H1 (cell line): ENCODE results near the gene CPPED1. TPM values are rescaled to one million over a fixed set of nuclear protein-coding genes. Genes with fewer than 3 reads are reported as not detected.

ENCODE experiments used
- CTCF ChIA-PET: fragments of 300-600 bp; sonication (Branson Sonifier 250); formaldehyde crosslinking; loops from one replicate; lab custom pipeline; 2021; ENCODE audit not compliant: partially characterized antibody; lab: Charles Lee
- POLR2A ChIA-PET: fragments of 300-600 bp; sonication (Branson Sonifier 250); formaldehyde crosslinking; loops from one replicate; lab custom pipeline; 2021; ENCODE audit warnings: inconsistent platforms; ENCODE audit not compliant: partially characterized antibody; lab: Charles Lee
- DNase-seq, 2 experiments: peaks; one replicate each; pipeline versions ENCODE4 v3.0.0 to v3.0.0-alpha.2; 2010 to 2022; ENCODE audit warnings: low spot score in 2 of 2, low read depth in 1 of 2, mixed read lengths in 1 of 2
- FAIRE-seq: peaks from 2 replicates; lab custom pipeline; 2011; peaks lifted over from hg19 to GRCh38; lab: Jason Lieb, UNC
- H2AFZ ChIP-seq: 2 replicates; pipeline ENCODE4 v1.8.1; 2012; ENCODE audit warnings: low read length, inconsistent platforms
- H2AK5ac ChIP-seq: 2 replicates; pipeline ENCODE4 v1.6.1; 2013; ENCODE audit warnings: low read depth, low read length
- H2BK120ac ChIP-seq: replicated peaks from 2 replicates; pipeline ENCODE3; 2013; ENCODE audit warnings: low read depth, low read length, inconsistent platforms
- H2BK12ac ChIP-seq: 2 replicates; pipeline ENCODE4 v1.6.1; 2013; ENCODE audit warnings: low read depth, low read length
- H2BK15ac ChIP-seq: 2 replicates; pipeline ENCODE4 v1.6.1; 2013; ENCODE audit warnings: low read length
- H2BK20ac ChIP-seq: 2 replicates; pipeline ENCODE4 v1.6.1; 2013; ENCODE audit warnings: low read length
- H2BK5ac ChIP-seq: 2 replicates; pipeline ENCODE4 v1.6.1; 2013; ENCODE audit warnings: low read depth, low read length
- H3K14ac ChIP-seq: 2 replicates; pipeline ENCODE4 v1.6.1; 2013; ENCODE audit warnings: inconsistent platforms; ENCODE audit not compliant: insufficient read length
- H3K18ac ChIP-seq: 2 replicates; pipeline ENCODE4 v1.6.1; 2013; ENCODE audit warnings: low read length; ENCODE audit errors: extremely low read depth
- H3K23ac ChIP-seq: 2 replicates; pipeline ENCODE4 v1.6.1; 2013; ENCODE audit warnings: inconsistent platforms; ENCODE audit not compliant: insufficient read length
- H3K23me2 ChIP-seq: 2 replicates; pipeline ENCODE4 v1.6.1; 2013; ENCODE audit warnings: low read depth, low read length
- H3K27ac ChIP-seq: 2 replicates; pipeline ENCODE4 v1.6.1; 2011; ENCODE audit warnings: low read depth, low read length, inconsistent platforms
- H3K27me3 ChIP-seq, 4 experiments: replicated peaks in 1 of 4; 1 replicate in 1 of 4; 2 replicates in 3 of 4; pipeline versions ENCODE4 v1.6.1 to v1.8.1; 2011 to 2013; ENCODE audit warnings: low read length in 3 of 4, mild to moderate bottlenecking in 3 of 4, inconsistent platforms in 2 of 4, mixed read lengths in 2 of 4, moderate library complexity in 1 of 4; ENCODE audit not compliant: control insufficient read depth in 3 of 4, insufficient read depth in 3 of 4; ENCODE audit errors: extremely low read depth in 1 of 4
- H3K36me3 ChIP-seq, 4 experiments: 2 replicates each; pipeline versions ENCODE4 v1.6.1 to v1.8.1; 2011 to 2013; ENCODE audit warnings: mild to moderate bottlenecking in 4 of 4, low read length in 3 of 4, moderate library complexity in 2 of 4, control low read depth in 1 of 4, inconsistent platforms in 1 of 4; ENCODE audit not compliant: insufficient read depth in 4 of 4, control insufficient read depth in 2 of 4
- H3K4ac ChIP-seq: replicated peaks from 2 replicates; pipeline ENCODE3; 2013; ENCODE audit warnings: low read length, low read depth, mixed read lengths, inconsistent platforms; ENCODE audit not compliant: insufficient read length
- H3K4me1 ChIP-seq, 4 experiments: replicated peaks in 1 of 4; 1 replicate in 1 of 4; 2 replicates in 3 of 4; pipeline versions ENCODE4 v1.6.1 to v1.8.1; 2011 to 2013; ENCODE audit warnings: low read length in 3 of 4, inconsistent platforms in 2 of 4, mixed read lengths in 1 of 4; ENCODE audit not compliant: insufficient read depth in 4 of 4, control insufficient read depth in 3 of 4
- H3K4me2 ChIP-seq, 2 experiments: 2 replicates each; pipeline versions ENCODE4 v1.6.1 to v1.8.1; 2011 to 2013; ENCODE audit warnings: low read depth in 2 of 2, low read length in 2 of 2, control low read depth in 1 of 2, inconsistent platforms in 1 of 2, mild to moderate bottlenecking in 1 of 2; ENCODE audit not compliant: insufficient read depth in 1 of 2
- H3K4me3 ChIP-seq, 4 experiments: fragments of 200-600, 300-600 bp in 1 of 4; sonication (generic), shearing (Covaris generic), sonication (Bioruptor Twin) in 1 of 4; 2 replicates each; pipeline versions ENCODE4 v1.5.1 to v1.8.1; 2011 to 2016; ENCODE audit warnings: low read length in 4 of 4, low read depth in 3 of 4, control low read depth in 2 of 4, inconsistent platforms in 2 of 4, mild to moderate bottlenecking in 2 of 4, mixed read lengths in 1 of 4, moderate library complexity in 1 of 4; ENCODE audit not compliant: insufficient read depth in 2 of 4; ENCODE audit errors: extremely low read depth in 1 of 4
- H3K56ac ChIP-seq: replicated peaks from 2 replicates; pipeline ENCODE3; 2013; ENCODE audit warnings: low read depth, mild to moderate bottlenecking, mixed read lengths, low read length, inconsistent platforms; ENCODE audit not compliant: insufficient read length
- H3K79me1 ChIP-seq: 2 replicates; pipeline ENCODE4 v1.6.1; 2013; ENCODE audit warnings: low read depth, low read length, control low read depth
- H3K79me2 ChIP-seq, 2 experiments: 2 replicates each; pipeline versions ENCODE4 v1.6.1 to v1.8.1; 2012 to 2013; ENCODE audit warnings: low read length in 2 of 2, mild to moderate bottlenecking in 2 of 2, inconsistent platforms in 1 of 2; ENCODE audit not compliant: insufficient read depth in 2 of 2, control insufficient read depth in 1 of 2
- H3K9ac ChIP-seq, 4 experiments: replicated peaks in 1 of 4; 1 replicate in 1 of 4; 2 replicates in 3 of 4; pipeline versions ENCODE4 v1.6.1 to v1.8.1; 2011 to 2013; ENCODE audit warnings: low read depth in 3 of 4, low read length in 3 of 4, control low read depth in 2 of 4, mild to moderate bottlenecking in 2 of 4, moderate library complexity in 2 of 4, inconsistent platforms in 1 of 4; ENCODE audit errors: extremely low read depth in 1 of 4
- H3K9me3 ChIP-seq, 2 experiments: 2 replicates each; pipeline versions ENCODE4 v1.6.1 to v1.8.1; 2012 to 2013; ENCODE audit warnings: mild to moderate bottlenecking in 2 of 2, moderate library complexity in 2 of 2, control low read depth in 1 of 2, inconsistent platforms in 1 of 2, low read depth in 1 of 2, low read length in 1 of 2, mixed read lengths in 1 of 2; ENCODE audit not compliant: insufficient read depth in 2 of 2
- H4K20me1 ChIP-seq, 2 experiments: replicated peaks in 1 of 2; 2 replicates each; pipeline versions ENCODE3 to v1.8.1; 2011 to 2013; ENCODE audit warnings: inconsistent platforms in 2 of 2, low read length in 2 of 2, mild to moderate bottlenecking in 1 of 2; ENCODE audit not compliant: insufficient read depth in 2 of 2, control insufficient read depth in 1 of 2
- H4K5ac ChIP-seq: 2 replicates; pipeline ENCODE4 v1.6.1; 2013; ENCODE audit warnings: low read length, low read depth, mixed read lengths, inconsistent platforms; ENCODE audit not compliant: insufficient read length
- H4K8ac ChIP-seq: 2 replicates; pipeline ENCODE4 v1.8.0; 2013; ENCODE audit warnings: mild to moderate bottlenecking, moderate library complexity, low read length, inconsistent platforms; ENCODE audit not compliant: insufficient read depth; ENCODE audit errors: extremely low read depth
- H4K91ac ChIP-seq: replicated peaks from 2 replicates; pipeline ENCODE3; 2013; ENCODE audit warnings: low read length, mixed read lengths, inconsistent platforms; ENCODE audit not compliant: insufficient read length
- ASH2L ChIP-seq: fragments of 200-600, 300-600 bp; sonication (generic); IDR thresholded peaks from one replicate; pipeline ENCODE4 v1.7.1; 2017; ENCODE audit warnings: low read length
- BRCA1 ChIP-seq: IDR thresholded peaks from 2 replicates; pipeline ENCODE4 v1.6.1; 2012; ENCODE audit warnings: low read depth, low read length, improper control_type of control experiment
- E2F6 ChIP-seq: IDR thresholded peaks from 2 replicates; pipeline ENCODE4 v1.6.1; 2012; ENCODE audit warnings: inconsistent platforms
- FOSL1 ChIP-seq: IDR thresholded peaks from 2 replicates; pipeline ENCODE4 v1.6.1; 2011; ENCODE audit warnings: mild to moderate bottlenecking, low read depth, low read length, moderate library complexity; ENCODE audit not compliant: insufficient read depth
- GTF2F1 ChIP-seq: IDR thresholded peaks from 2 replicates; pipeline ENCODE4 v1.6.1; 2012; ENCODE audit warnings: low read depth, low read length, improper control_type of control experiment, borderline replicate concordance
- RBBP5 ChIP-seq: IDR thresholded peaks from 2 replicates; pipeline ENCODE4 v1.7.1; 2012; ENCODE audit warnings: low read depth, mild to moderate bottlenecking, inconsistent platforms, low read length, moderate library complexity, borderline replicate concordance
- SP1 ChIP-seq: IDR thresholded peaks from 2 replicates; pipeline ENCODE4 v1.6.1; 2011; ENCODE audit warnings: low read depth, low read length
- TCF12 ChIP-seq: IDR thresholded peaks from 2 replicates; pipeline ENCODE4 v1.6.1; 2011; ENCODE audit warnings: low read depth, mild to moderate bottlenecking, low read length
- YY1 ChIP-seq: IDR thresholded peaks from 2 replicates; pipeline ENCODE4 v1.6.1; 2011; ENCODE audit warnings: low read depth, mild to moderate bottlenecking, low read length
- ZNF274 ChIP-seq: IDR thresholded peaks from 2 replicates; pipeline ENCODE4 v1.7.0; 2012; ENCODE audit warnings: low read length, borderline replicate concordance; ENCODE audit errors: extremely low read depth
- WGBS, 2 experiments: shearing (Covaris generic) in 1 of 2; methylation state at CpG; one replicate each; pipeline versions ENCODE4 v1.1.6 to v1.1.7; 2013 to 2015; ENCODE audit warnings: low lambda C conversion rate in 2 of 2, mixed read lengths in 2 of 2, inconsistent platforms in 1 of 2, low coverage in 1 of 2, missing lambda C conversion rate in 1 of 2; ENCODE audit not compliant: insufficient replicate concordance in 2 of 2, insufficient coverage in 1 of 2, insufficient read length in 1 of 2; ENCODE audit errors: extremely low coverage in 1 of 2, missing lambda C conversion rate in 1 of 2; 5-methylcytosine and 5-hydroxymethylcytosine counted together
- polyA plus RNA-seq, 7 experiments: library from polyadenylated mRNA; depleted of rRNA in 3 of 7; stranded (reverse) in 5 of 7; unstranded in 2 of 7; fragments of >200 nt in 5 of 7; fragments of 200-250 nt in 2 of 7; gene quantifications; 1 replicate in 5 of 7; 2 replicates in 1 of 7; 4 replicates in 1 of 7; pipeline versions ENCODE4 v1.2.1 to v1.2.3, GENCODE V29; 2011 to 2013; ENCODE audit warnings: missing spikeins in 2 of 7, mixed read lengths in 2 of 7
- total RNA-seq: library from RNA; stranded (reverse); fragmentation: NEBNext Ultra II Directional; extraction: Animal tissue kit (Norgen Biotek cat#: 25700); gene quantifications from 2 replicates; pipeline ENCODE4 v1.2.1, GENCODE V29; 2021

CPPED1 gene
- total and polyA plus RNA-seq, 2 of the 8 experiments (the other 6 are each of a cell fraction or from before 2014, with no cell fraction given) = 3.5 to 11.2 TPM

- Histone ChIP-seq H2AFZ (no peak overlapping the region), H4K5ac (no peak overlapping the region), H2BK20ac (no peak overlapping the region), H2AK5ac (no peak overlapping the region), H3K79me1 (no peaks in the 10 kb centered on the region; the same call in 1 of the 2 replicates), H4K91ac (no peak overlapping the region), H4K20me1 (no peaks in the 10 kb centered on the region), H3K9ac (no peak overlapping the region), H3K27me3 (no peaks in the 10 kb centered on the region), H3K4me1 (peaks cover 0 to 5% (median 2%) of the 10 kb centered on the region in 4 experiments; a peak in 2 of 7 replicates), H3K23ac (no peak overlapping the region), H3K23me2 (no peaks in the 10 kb centered on the region), H3K27ac (no peak overlapping the region), H3K4me2 (no peak overlapping the region), H3K4me3 (no peak overlapping the region), H3K36me3 (no peaks in the 10 kb centered on the region), H3K9me3 (no peaks in the 10 kb centered on the region), H3K56ac (no peak overlapping the region), H3K79me2 (no peaks in the 10 kb centered on the region), H2BK120ac (no peak overlapping the region), H3K4ac (no peak overlapping the region), H2BK12ac (no peak overlapping the region), H3K14ac (no peak overlapping the region), H4K8ac (no peak overlapping the region), H2BK15ac (no peak overlapping the region), H3K18ac (no peak overlapping the region), H2BK5ac (no peak overlapping the region)
- ChIA-PET CTCF (interaction anchor here (1.5 kb wide), 1 partner anchor 55 kb away, joined by 5 read pairs; no protein-coding TSS in a partner anchor), POLR2A (no interaction called here)
- no peak for DNase-seq
- FAIRE-seq = no peak
- TF ChIP-seq ASH2L (no peak), BRCA1 (no peak), GTF2F1 (no peak), FOSL1 (no peak), ZNF274 (no peak), E2F6 (no peak), RBBP5 (no peak), YY1 (no peak), SP1 (no peak), TCF12 (no peak)
- WGBS, 2 experiments = 87% methylated on average over 7 of the region's 7 CpGs; no CpG with 5 or more reads in 1 of the 2 experiments
Measured at GRCh38 chr16:12757546-12757945, 46.1 kb downstream of the CPPED1 start.
